Measurements from ENCODE around the gene DNAJB6. TPM values are rescaled to one million over a fixed set of nuclear protein-coding genes. Genes with fewer than 3 reads are reported as not detected.
A peak's percentile ranks its signal among the peaks of the same experiment; 100 is the strongest.

DNAJB6 gene
- total RNA-seq, 3 donors from 2014 or later (not counting 1 experiment from before 2014, with no cell fraction given), result 309 to 343 (median 340) TPM

GRCh38 chr7:157380416-157380815, 43.6 kb downstream of the DNAJB6 start:
- H3K4me3 Mint-ChIP-seq, result peak overlapping the region; percentile 45
- peak overlapping the region; percentile 48 to 69 for H3K27ac Mint-ChIP-seq
- no peaks in the 10 kb centered on the region for H3K9me3 ChIP-seq (ENCODE audit: control insufficient read depth, insufficient read depth, low read length)
- H3K4me1 Mint-ChIP-seq, result peaks cover 70 to 79% of the 10 kb centered on the region in 2 donors
- H3K4me1 ChIP-seq (ENCODE audit: control insufficient read depth, insufficient read depth, low read length), result peaks cover 15% of the 10 kb centered on the region
- H3K27ac ChIP-seq (ENCODE audit: low read length), result no peak overlapping the region
- 71% methylated on average over 7 of the region's 7 CpGs for WGBS (ENCODE audit: insufficient coverage)
- H3K27me3 ChIP-seq (ENCODE audit: control insufficient read depth, insufficient read depth, low read length), result no peaks in the 10 kb centered on the region
- no peak for DNase-seq
- H3K9me3 Mint-ChIP-seq, result no peaks in the 10 kb centered on the region
- no peaks in the 10 kb centered on the region for H3K27me3 Mint-ChIP-seq (ENCODE audit: low read depth in 2 of 2)
- intact Hi-C loops (cut with micrococcal nuclease), result no loop called here
- H3K36me3 ChIP-seq (ENCODE audit: control insufficient read depth, insufficient read depth, low read length), result peaks cover 35% of the 10 kb centered on the region
- H3K4me3 ChIP-seq (ENCODE audit: low read length), result no peak overlapping the region
- no peak for TF ChIP-seq CTCF (IDR thresholded peaks at IDR 0.05)
- ATAC-seq, result peak in 1 of 3 donors; percentile 11
- no peaks in the 10 kb centered on the region for H3K36me3 Mint-ChIP-seq

GRCh38 chr7:157383868-157384267, 47.1 kb downstream of the DNAJB6 start:
- no peaks in the 10 kb centered on the region for H3K9me3 Mint-ChIP-seq
- H3K27ac ChIP-seq (ENCODE audit: low read length), result no peak overlapping the region
- peaks cover 33% of the 10 kb centered on the region for H3K36me3 ChIP-seq (ENCODE audit: control insufficient read depth, insufficient read depth, low read length)
- DNase-seq (no peak), ATAC-seq (no peak)
- no peaks in the 10 kb centered on the region for H3K27me3 ChIP-seq (ENCODE audit: control insufficient read depth, insufficient read depth, low read length)
- no peak overlapping the region for H3K4me3 Mint-ChIP-seq
- H3K27me3 Mint-ChIP-seq (ENCODE audit: low read depth in 2 of 2), result no peaks in the 10 kb centered on the region
- peaks cover 13% of the 10 kb centered on the region for H3K4me1 ChIP-seq (ENCODE audit: control insufficient read depth, insufficient read depth, low read length)
- peaks cover 48 to 59% of the 10 kb centered on the region in 2 donors for H3K4me1 Mint-ChIP-seq
- 100% methylated on average over 3 of the region's 5 CpGs for WGBS (ENCODE audit: insufficient coverage)
- no peaks in the 10 kb centered on the region for H3K9me3 ChIP-seq (ENCODE audit: control insufficient read depth, insufficient read depth, low read length)
- H3K36me3 Mint-ChIP-seq, result no peaks in the 10 kb centered on the region
- TF ChIP-seq CTCF (IDR thresholded peaks at IDR 0.05), result no peak
- no peak overlapping the region for H3K27ac Mint-ChIP-seq
- H3K4me3 ChIP-seq (ENCODE audit: low read length), result no peak overlapping the region
- intact Hi-C loops (cut with micrococcal nuclease), result no loop called here

- Histone ChIP-seq H3K4me3 (ENCODE audit: low read length) (no peak overlapping the region), H3K27ac (ENCODE audit: low read length) (no peak overlapping the region), H3K36me3 (ENCODE audit: control insufficient read depth, insufficient read depth, low read length) (peaks cover 35% of the 10 kb centered on the region), H3K9me3 (ENCODE audit: control insufficient read depth, insufficient read depth, low read length) (no peaks in the 10 kb centered on the region), H3K27me3 (ENCODE audit: control insufficient read depth, insufficient read depth, low read length) (no peaks in the 10 kb centered on the region), H3K4me1 (ENCODE audit: control insufficient read depth, insufficient read depth, low read length) (peaks cover 14% of the 10 kb centered on the region)
- DNase-seq (no peak), ATAC-seq (no peak)
- 91% methylated on average over 9 of the region's 9 CpGs for WGBS (ENCODE audit: insufficient coverage)
- Mint-ChIP-seq H3K4me1 (peaks cover 47 to 59% of the 10 kb centered on the region in 2 donors), H3K4me3 (no peak overlapping the region), H3K27me3 (ENCODE audit: low read depth in 2 of 2) (no peaks in the 10 kb centered on the region), H3K27ac (peak overlapping the region; percentile 29 to 65), H3K9me3 (no peaks in the 10 kb centered on the region), H3K36me3 (no peaks in the 10 kb centered on the region)
- no peak for TF ChIP-seq CTCF (IDR thresholded peaks at IDR 0.05)
- intact Hi-C loops (cut with micrococcal nuclease), result no loop called here
Measured at GRCh38 chr7:157384301-157384700, 47.5 kb downstream of the DNAJB6 start.
